Right atrium auricular region (tissue), 2 donors: ENCODE measurements around the gene SNX9. TPM values are rescaled to one million over a fixed set of nuclear protein-coding genes. Genes with fewer than 3 reads are reported as not detected.

Source experiments
- DNase-seq: peaks from one replicate; pipeline ENCODE4 v3.0.0-alpha.2; 2019; ENCODE audit warnings: low spot score
- H3K27ac ChIP-seq, 2 donors: fragments of 200-600 bp; sonication (generic); 1 replicate in 1 of 2; 2 replicates in 1 of 2; pipeline ENCODE4 v1.5.1; 2016 to 2019
- H3K27me3 ChIP-seq, 2 donors: fragments of 200-600 bp; sonication (generic); one replicate each; pipeline versions ENCODE4 v1.5.1 to v1.6.0; 2017 to 2019
- H3K36me3 ChIP-seq: fragments of 200-600 bp; sonication (generic); one replicate; pipeline ENCODE4 v1.5.1; 2016
- H3K4me1 ChIP-seq, 2 donors: fragments of 200-600 bp; sonication (generic); one replicate each; pipeline versions ENCODE4 v1.5.1 to v1.6.0; 2017 to 2019
- H3K4me3 ChIP-seq, 2 donors: fragments of 200-600 bp; sonication (generic); 1 replicate in 1 of 2; 2 replicates in 1 of 2; pipeline ENCODE4 v1.5.1; 2017 to 2019; ENCODE audit warnings: mild to moderate bottlenecking in 1 of 2, moderate library complexity in 1 of 2
- H3K9me3 ChIP-seq, 2 donors: fragments of 200-600 bp; sonication (generic); one replicate each; pipeline ENCODE4 v1.5.1; 2019
- total RNA-seq, 2 donors: library from RNA; depleted of rRNA; stranded (reverse); fragments of >200 nt; gene quantifications; one replicate each; pipeline ENCODE4 v1.1.0, GENCODE V29; 2016
- TF ChIP-seq, protein P1 (sequence below), 2 donors: fragments of 200-600 bp; sonication (generic); IDR thresholded peaks; one replicate each; pipeline ENCODE4 v1.5.1; 2019; ENCODE audit warnings: antibody characterized with exemption in 2 of 2

SNX9 gene
- total RNA-seq, 2 donors from 2014 or later, result 26.6 to 39.4 TPM

DNA sequence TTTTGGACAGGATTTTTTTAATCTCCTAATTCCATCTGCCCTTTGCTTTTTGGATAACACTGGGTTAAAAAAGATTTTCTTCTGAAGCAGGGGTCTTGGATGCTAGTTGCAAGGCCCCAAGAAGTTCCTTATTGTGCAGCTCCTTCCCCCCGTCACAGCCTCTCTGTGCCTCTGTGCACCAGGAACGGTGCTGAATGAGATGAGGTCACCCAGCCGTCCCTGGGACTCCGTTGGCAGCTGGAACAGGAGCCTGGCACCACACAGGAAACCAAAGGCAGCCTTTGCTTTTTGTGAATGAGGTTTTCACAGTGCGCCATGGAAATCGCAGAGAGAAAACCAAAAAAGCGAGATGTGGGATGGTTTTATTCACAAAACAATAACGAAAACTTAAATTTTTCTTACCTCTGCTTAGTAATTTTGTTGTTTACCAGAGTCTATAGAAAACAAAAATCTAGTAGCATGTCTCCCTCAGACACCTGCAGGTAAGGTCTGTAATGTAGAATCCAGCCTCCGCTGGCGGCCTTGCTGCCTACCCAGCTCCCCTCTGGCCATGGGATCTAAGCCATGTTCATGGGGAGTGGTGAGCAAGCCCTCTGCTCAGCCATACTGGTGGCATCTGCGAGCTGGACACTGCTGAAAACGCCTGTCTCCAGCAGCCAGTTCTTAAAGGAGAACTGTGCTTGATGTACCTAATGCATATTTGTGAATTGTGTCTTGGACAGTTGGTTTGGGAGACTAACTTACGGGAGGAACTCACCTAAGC, 118.2 kb downstream of the SNX9 start:
- Histone ChIP-seq H3K36me3 (peaks cover 83% of the 10 kb centered on the region), H3K27ac (no peak overlapping the region), H3K4me1 (no peaks in the 10 kb centered on the region), H3K9me3 (no peaks in the 10 kb centered on the region), H3K4me3 (no peak overlapping the region), H3K27me3 (no peaks in the 10 kb centered on the region)
- TF ChIP-seq, protein P1, sequence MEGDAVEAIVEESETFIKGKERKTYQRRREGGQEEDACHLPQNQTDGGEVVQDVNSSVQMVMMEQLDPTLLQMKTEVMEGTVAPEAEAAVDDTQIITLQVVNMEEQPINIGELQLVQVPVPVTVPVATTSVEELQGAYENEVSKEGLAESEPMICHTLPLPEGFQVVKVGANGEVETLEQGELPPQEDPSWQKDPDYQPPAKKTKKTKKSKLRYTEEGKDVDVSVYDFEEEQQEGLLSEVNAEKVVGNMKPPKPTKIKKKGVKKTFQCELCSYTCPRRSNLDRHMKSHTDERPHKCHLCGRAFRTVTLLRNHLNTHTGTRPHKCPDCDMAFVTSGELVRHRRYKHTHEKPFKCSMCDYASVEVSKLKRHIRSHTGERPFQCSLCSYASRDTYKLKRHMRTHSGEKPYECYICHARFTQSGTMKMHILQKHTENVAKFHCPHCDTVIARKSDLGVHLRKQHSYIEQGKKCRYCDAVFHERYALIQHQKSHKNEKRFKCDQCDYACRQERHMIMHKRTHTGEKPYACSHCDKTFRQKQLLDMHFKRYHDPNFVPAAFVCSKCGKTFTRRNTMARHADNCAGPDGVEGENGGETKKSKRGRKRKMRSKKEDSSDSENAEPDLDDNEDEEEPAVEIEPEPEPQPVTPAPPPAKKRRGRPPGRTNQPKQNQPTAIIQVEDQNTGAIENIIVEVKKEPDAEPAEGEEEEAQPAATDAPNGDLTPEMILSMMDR (IDR thresholded peaks at IDR 0.05), result no peak
- no peak for DNase-seq

DNA sequence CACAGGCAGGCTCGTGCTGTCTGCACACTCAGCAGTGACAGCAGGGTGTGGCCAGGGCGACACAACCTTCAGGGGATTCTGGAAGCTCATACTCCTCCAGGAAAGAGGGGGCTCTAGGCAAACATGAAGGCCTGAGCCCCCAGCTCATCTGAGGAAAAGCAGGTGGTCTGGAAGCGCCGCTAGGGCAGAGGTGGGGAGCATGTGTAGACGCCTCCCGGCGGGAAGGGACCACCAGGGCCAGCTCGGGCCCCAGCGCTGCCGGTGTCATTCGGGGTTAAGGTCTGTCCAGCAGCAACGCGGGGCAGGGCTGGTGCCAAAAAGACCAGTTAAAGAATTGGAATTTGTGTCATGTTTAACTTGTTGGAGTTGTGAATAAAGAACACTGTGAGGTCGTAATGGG, 119.3 kb downstream of the SNX9 start:
- Histone ChIP-seq H3K36me3 (peaks cover 81% of the 10 kb centered on the region), H3K27ac (no peak overlapping the region), H3K4me1 (no peaks in the 10 kb centered on the region), H3K27me3 (no peaks in the 10 kb centered on the region), H3K4me3 (no peak overlapping the region), H3K9me3 (no peaks in the 10 kb centered on the region)
- DNase-seq, result no peak
- TF ChIP-seq, protein P1 (IDR thresholded peaks at IDR 0.05), result no peak

DNA sequence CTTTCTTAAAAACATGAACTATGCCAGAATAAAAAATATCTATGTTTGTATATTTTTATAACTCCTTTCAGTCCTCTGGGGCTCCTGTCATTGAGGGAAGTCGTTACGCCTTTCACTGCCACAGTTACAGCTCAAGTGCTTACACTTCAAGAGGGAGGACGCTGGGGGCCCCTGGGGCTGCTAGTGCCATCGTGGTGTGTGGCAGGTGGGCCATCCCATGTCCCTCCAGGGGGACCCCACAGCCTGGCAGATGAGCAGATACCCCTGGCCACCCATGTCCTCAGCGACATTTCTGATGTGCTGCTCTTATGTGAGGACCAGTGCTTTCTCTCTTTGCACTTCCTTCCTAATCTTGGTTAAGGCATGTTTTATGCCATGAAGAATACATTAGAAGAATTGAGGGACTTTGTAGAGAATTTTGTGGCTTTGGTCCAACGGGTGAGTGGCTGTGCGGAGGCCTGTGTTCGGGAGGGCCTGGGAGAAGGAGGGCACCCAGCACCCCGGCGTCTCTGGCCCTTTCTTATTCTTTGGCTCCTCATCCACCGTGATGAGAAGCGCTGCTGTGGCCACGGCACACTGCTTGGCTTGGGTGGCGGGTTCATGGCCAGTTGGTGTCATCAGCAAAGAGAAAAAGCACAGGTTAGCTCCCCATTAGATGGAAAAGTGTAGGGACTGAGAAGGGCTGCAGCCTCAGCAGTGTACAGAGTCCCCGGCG, 120.4 kb downstream of the SNX9 start:
- H3K36me3 ChIP-seq, result peaks cover 70% of the 10 kb centered on the region
- no peaks in the 10 kb centered on the region for H3K4me1 ChIP-seq
- TF ChIP-seq, protein P1 (IDR thresholded peaks at IDR 0.05), result no peak
- no peaks in the 10 kb centered on the region for H3K27me3 ChIP-seq
- no peaks in the 10 kb centered on the region for H3K9me3 ChIP-seq
- H3K27ac ChIP-seq, result no peak overlapping the region
- DNase-seq, result no peak
- H3K4me3 ChIP-seq, result no peak overlapping the region

DNA sequence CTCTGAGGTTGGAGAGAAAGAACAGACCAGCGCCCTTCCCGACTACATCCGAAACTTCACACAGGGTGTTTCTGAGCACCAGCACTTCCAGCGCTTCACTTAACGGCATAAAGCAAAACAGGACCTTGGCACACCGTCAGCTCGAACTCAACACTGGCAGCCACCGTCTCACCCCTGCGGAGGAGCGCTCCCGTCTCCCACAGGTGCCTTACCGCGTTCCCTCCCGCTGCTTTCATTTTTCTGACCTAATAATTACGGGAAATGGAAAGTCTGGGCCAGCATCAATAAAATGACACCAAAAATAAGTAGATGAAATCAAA, 120.9 kb downstream of the SNX9 start:
- no peak overlapping the region for H3K27ac ChIP-seq
- H3K36me3 ChIP-seq, result peaks cover 66% of the 10 kb centered on the region
- no peaks in the 10 kb centered on the region for H3K9me3 ChIP-seq
- no peak for DNase-seq
- H3K27me3 ChIP-seq, result no peaks in the 10 kb centered on the region
- no peaks in the 10 kb centered on the region for H3K4me1 ChIP-seq
- TF ChIP-seq, protein P1 (IDR thresholded peaks at IDR 0.05), result no peak
- no peak overlapping the region for H3K4me3 ChIP-seq

DNA sequence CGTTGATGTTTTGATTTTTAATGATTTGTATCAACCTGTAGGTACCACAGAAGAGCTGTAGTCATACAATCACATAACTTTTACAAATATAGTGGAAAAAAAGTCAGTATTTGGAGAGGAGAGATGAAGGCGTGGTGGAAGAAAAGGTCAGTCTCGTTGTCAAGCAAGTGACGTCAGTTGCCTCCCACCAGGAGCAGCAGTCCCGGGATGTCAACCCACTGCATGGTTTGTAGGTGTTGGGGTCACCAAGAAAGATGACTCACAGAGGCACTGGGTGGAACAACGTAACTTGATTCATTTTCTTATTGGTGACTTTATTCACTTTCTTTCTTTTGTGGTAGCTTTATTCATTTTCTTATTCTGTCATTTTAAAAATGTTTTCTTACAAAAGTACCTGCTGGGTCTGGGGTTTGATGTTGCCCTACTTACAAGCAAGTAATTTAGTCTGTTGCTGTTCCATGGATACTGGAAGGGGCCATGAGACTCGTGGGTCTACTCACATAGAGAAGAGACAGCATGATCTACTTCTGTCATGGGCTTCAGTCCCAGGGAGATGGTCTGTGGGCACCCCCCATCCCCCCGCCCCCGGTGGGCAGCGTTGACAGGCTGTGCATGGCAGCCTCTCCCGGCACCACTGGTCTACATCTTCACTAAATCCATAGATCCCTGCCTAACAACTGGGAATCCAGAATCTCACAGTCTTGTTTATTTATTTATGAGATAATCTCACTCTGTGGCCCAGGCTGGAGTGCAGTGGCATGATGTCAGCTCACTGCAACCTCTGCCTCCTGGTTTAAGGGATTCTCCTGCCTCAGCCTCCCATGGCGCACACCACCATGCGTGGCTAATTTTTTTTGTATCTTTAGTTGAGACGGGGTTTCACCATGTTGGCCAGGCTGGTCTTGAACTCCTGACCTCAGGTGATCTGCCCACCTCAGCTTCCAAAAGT, 122.2 kb downstream of the SNX9 start:
- DNase-seq, result no peak
- H3K4me1 ChIP-seq, result no peaks in the 10 kb centered on the region
- H3K27ac ChIP-seq, result no peak overlapping the region
- peaks cover 0 to 6% of the 10 kb centered on the region in 2 donors for H3K9me3 ChIP-seq
- no peaks in the 10 kb centered on the region for H3K27me3 ChIP-seq
- no peak overlapping the region for H3K4me3 ChIP-seq
- TF ChIP-seq, protein P1 (IDR thresholded peaks at IDR 0.05), result no peak
- H3K36me3 ChIP-seq, result peaks cover 52% of the 10 kb centered on the region
